H1 (cell line): Measurements from ENCODE around the gene GADD45GIP1. TPM values are rescaled to one million over a fixed set of nuclear protein-coding genes. Genes with fewer than 3 reads are reported as not detected.

Experiments
- CTCF ChIA-PET: fragments of 300-600 bp; sonication (Branson Sonifier 250); formaldehyde crosslinking; loops from one replicate; lab custom pipeline; 2021; ENCODE audit not compliant: partially characterized antibody; lab: Charles Lee
- POLR2A ChIA-PET: fragments of 300-600 bp; sonication (Branson Sonifier 250); formaldehyde crosslinking; loops from one replicate; lab custom pipeline; 2021; ENCODE audit warnings: inconsistent platforms; ENCODE audit not compliant: partially characterized antibody; lab: Charles Lee
- DNase-seq, 2 experiments: peaks; one replicate each; pipeline versions ENCODE4 v3.0.0 to v3.0.0-alpha.2; 2010 to 2022; ENCODE audit warnings: low spot score in 2 of 2, low read depth in 1 of 2, mixed read lengths in 1 of 2
- FAIRE-seq: peaks from 2 replicates; lab custom pipeline; 2011; peaks lifted over from hg19 to GRCh38; lab: Jason Lieb, UNC
- H2AFZ ChIP-seq: 2 replicates; pipeline ENCODE4 v1.8.1; 2012; ENCODE audit warnings: low read length, inconsistent platforms
- H2AK5ac ChIP-seq: 2 replicates; pipeline ENCODE4 v1.6.1; 2013; ENCODE audit warnings: low read depth, low read length
- H2BK120ac ChIP-seq: replicated peaks from 2 replicates; pipeline ENCODE3; 2013; ENCODE audit warnings: low read depth, low read length, inconsistent platforms
- H2BK12ac ChIP-seq: 2 replicates; pipeline ENCODE4 v1.6.1; 2013; ENCODE audit warnings: low read depth, low read length
- H2BK15ac ChIP-seq: 2 replicates; pipeline ENCODE4 v1.6.1; 2013; ENCODE audit warnings: low read length
- H2BK20ac ChIP-seq: 2 replicates; pipeline ENCODE4 v1.6.1; 2013; ENCODE audit warnings: low read length
- H2BK5ac ChIP-seq: 2 replicates; pipeline ENCODE4 v1.6.1; 2013; ENCODE audit warnings: low read depth, low read length
- H3K14ac ChIP-seq: 2 replicates; pipeline ENCODE4 v1.6.1; 2013; ENCODE audit warnings: inconsistent platforms; ENCODE audit not compliant: insufficient read length
- H3K18ac ChIP-seq: 2 replicates; pipeline ENCODE4 v1.6.1; 2013; ENCODE audit warnings: low read length; ENCODE audit errors: extremely low read depth
- H3K23ac ChIP-seq: 2 replicates; pipeline ENCODE4 v1.6.1; 2013; ENCODE audit warnings: inconsistent platforms; ENCODE audit not compliant: insufficient read length
- H3K23me2 ChIP-seq: 2 replicates; pipeline ENCODE4 v1.6.1; 2013; ENCODE audit warnings: low read depth, low read length
- H3K27ac ChIP-seq: 2 replicates; pipeline ENCODE4 v1.6.1; 2011; ENCODE audit warnings: low read depth, low read length, inconsistent platforms
- H3K27me3 ChIP-seq, 4 experiments: replicated peaks in 1 of 4; 1 replicate in 1 of 4; 2 replicates in 3 of 4; pipeline versions ENCODE4 v1.6.1 to v1.8.1; 2011 to 2013; ENCODE audit warnings: low read length in 3 of 4, mild to moderate bottlenecking in 3 of 4, inconsistent platforms in 2 of 4, mixed read lengths in 2 of 4, moderate library complexity in 1 of 4; ENCODE audit not compliant: control insufficient read depth in 3 of 4, insufficient read depth in 3 of 4; ENCODE audit errors: extremely low read depth in 1 of 4
- H3K36me3 ChIP-seq, 4 experiments: 2 replicates each; pipeline versions ENCODE4 v1.6.1 to v1.8.1; 2011 to 2013; ENCODE audit warnings: mild to moderate bottlenecking in 4 of 4, low read length in 3 of 4, moderate library complexity in 2 of 4, control low read depth in 1 of 4, inconsistent platforms in 1 of 4; ENCODE audit not compliant: insufficient read depth in 4 of 4, control insufficient read depth in 2 of 4
- H3K4ac ChIP-seq: replicated peaks from 2 replicates; pipeline ENCODE3; 2013; ENCODE audit warnings: low read length, low read depth, mixed read lengths, inconsistent platforms; ENCODE audit not compliant: insufficient read length
- H3K4me1 ChIP-seq, 4 experiments: replicated peaks in 1 of 4; 1 replicate in 1 of 4; 2 replicates in 3 of 4; pipeline versions ENCODE4 v1.6.1 to v1.8.1; 2011 to 2013; ENCODE audit warnings: low read length in 3 of 4, inconsistent platforms in 2 of 4, mixed read lengths in 1 of 4; ENCODE audit not compliant: insufficient read depth in 4 of 4, control insufficient read depth in 3 of 4
- H3K4me2 ChIP-seq, 2 experiments: 2 replicates each; pipeline versions ENCODE4 v1.6.1 to v1.8.1; 2011 to 2013; ENCODE audit warnings: low read depth in 2 of 2, low read length in 2 of 2, control low read depth in 1 of 2, inconsistent platforms in 1 of 2, mild to moderate bottlenecking in 1 of 2; ENCODE audit not compliant: insufficient read depth in 1 of 2
- H3K4me3 ChIP-seq, 4 experiments: fragments of 200-600, 300-600 bp in 1 of 4; sonication (generic), shearing (Covaris generic), sonication (Bioruptor Twin) in 1 of 4; 2 replicates each; pipeline versions ENCODE4 v1.5.1 to v1.8.1; 2011 to 2016; ENCODE audit warnings: low read length in 4 of 4, low read depth in 3 of 4, control low read depth in 2 of 4, inconsistent platforms in 2 of 4, mild to moderate bottlenecking in 2 of 4, mixed read lengths in 1 of 4, moderate library complexity in 1 of 4; ENCODE audit not compliant: insufficient read depth in 2 of 4; ENCODE audit errors: extremely low read depth in 1 of 4
- H3K56ac ChIP-seq: replicated peaks from 2 replicates; pipeline ENCODE3; 2013; ENCODE audit warnings: low read depth, mild to moderate bottlenecking, mixed read lengths, low read length, inconsistent platforms; ENCODE audit not compliant: insufficient read length
- H3K79me1 ChIP-seq: 2 replicates; pipeline ENCODE4 v1.6.1; 2013; ENCODE audit warnings: low read depth, low read length, control low read depth
- H3K79me2 ChIP-seq, 2 experiments: 2 replicates each; pipeline versions ENCODE4 v1.6.1 to v1.8.1; 2012 to 2013; ENCODE audit warnings: low read length in 2 of 2, mild to moderate bottlenecking in 2 of 2, inconsistent platforms in 1 of 2; ENCODE audit not compliant: insufficient read depth in 2 of 2, control insufficient read depth in 1 of 2
- H3K9ac ChIP-seq, 4 experiments: replicated peaks in 1 of 4; 1 replicate in 1 of 4; 2 replicates in 3 of 4; pipeline versions ENCODE4 v1.6.1 to v1.8.1; 2011 to 2013; ENCODE audit warnings: low read depth in 3 of 4, low read length in 3 of 4, control low read depth in 2 of 4, mild to moderate bottlenecking in 2 of 4, moderate library complexity in 2 of 4, inconsistent platforms in 1 of 4; ENCODE audit errors: extremely low read depth in 1 of 4
- H3K9me3 ChIP-seq, 2 experiments: 2 replicates each; pipeline versions ENCODE4 v1.6.1 to v1.8.1; 2012 to 2013; ENCODE audit warnings: mild to moderate bottlenecking in 2 of 2, moderate library complexity in 2 of 2, control low read depth in 1 of 2, inconsistent platforms in 1 of 2, low read depth in 1 of 2, low read length in 1 of 2, mixed read lengths in 1 of 2; ENCODE audit not compliant: insufficient read depth in 2 of 2
- H4K20me1 ChIP-seq, 2 experiments: replicated peaks in 1 of 2; 2 replicates each; pipeline versions ENCODE3 to v1.8.1; 2011 to 2013; ENCODE audit warnings: inconsistent platforms in 2 of 2, low read length in 2 of 2, mild to moderate bottlenecking in 1 of 2; ENCODE audit not compliant: insufficient read depth in 2 of 2, control insufficient read depth in 1 of 2
- H4K5ac ChIP-seq: 2 replicates; pipeline ENCODE4 v1.6.1; 2013; ENCODE audit warnings: low read length, low read depth, mixed read lengths, inconsistent platforms; ENCODE audit not compliant: insufficient read length
- H4K8ac ChIP-seq: 2 replicates; pipeline ENCODE4 v1.8.0; 2013; ENCODE audit warnings: mild to moderate bottlenecking, moderate library complexity, low read length, inconsistent platforms; ENCODE audit not compliant: insufficient read depth; ENCODE audit errors: extremely low read depth
- H4K91ac ChIP-seq: replicated peaks from 2 replicates; pipeline ENCODE3; 2013; ENCODE audit warnings: low read length, mixed read lengths, inconsistent platforms; ENCODE audit not compliant: insufficient read length
- EGR1 ChIP-seq: IDR thresholded peaks from 2 replicates; pipeline ENCODE4 v1.6.1; 2011; ENCODE audit warnings: low read depth, low read length, borderline replicate concordance
- EP300 ChIP-seq, 2 experiments: IDR thresholded peaks; 1 replicate in 1 of 2; 2 replicates in 1 of 2; pipeline ENCODE4 v1.6.1; 2011 to 2012; ENCODE audit warnings: low read depth in 2 of 2, low read length in 2 of 2, mild to moderate bottlenecking in 2 of 2, borderline replicate concordance in 1 of 2, inconsistent platforms in 1 of 2, moderate library complexity in 1 of 2
- KDM5A ChIP-seq: fragments of 200-600 bp; IDR thresholded peaks from 2 replicates; pipeline ENCODE4 v1.7.1; 2012; ENCODE audit warnings: mild to moderate bottlenecking, low read length, inconsistent platforms, mixed read lengths
- MAFK ChIP-seq: IDR thresholded peaks from 2 replicates; pipeline ENCODE4 v1.6.1; 2012; ENCODE audit warnings: low read depth, mild to moderate bottlenecking, improper control_type of control experiment, low read length
- POLR2A ChIP-seq, 2 experiments: IDR thresholded peaks; 1 replicate in 1 of 2; 2 replicates in 1 of 2; pipeline ENCODE4 v1.6.1; 2011; ENCODE audit warnings: low read depth in 2 of 2, low read length in 2 of 2, mild to moderate bottlenecking in 2 of 2; ENCODE audit errors: control extremely low read depth in 1 of 2
- POLR2AphosphoS5 ChIP-seq: IDR thresholded peaks from 2 replicates; pipeline ENCODE4 v1.6.1; 2011; ENCODE audit warnings: low read depth, low read length
- SAP30 ChIP-seq: fragments of 300-600 bp; sonication (generic); IDR thresholded peaks from 2 replicates; pipeline ENCODE4 v1.7.1; 2012; ENCODE audit warnings: low read length, moderate library complexity, mild to moderate bottlenecking, inconsistent platforms; ENCODE audit not compliant: insufficient read depth, insufficient replicate concordance
- SIRT6 ChIP-seq: IDR thresholded peaks from one replicate; pipeline ENCODE4 v1.7.1; 2012; ENCODE audit warnings: low read length, inconsistent platforms
- TAF7 ChIP-seq: optimal IDR thresholded peaks from 2 replicates; pipeline ENCODE3; 2011; ENCODE audit warnings: low read depth, mild to moderate bottlenecking, inconsistent platforms, low read length, moderate library complexity, borderline replicate concordance
- TCF12 ChIP-seq: IDR thresholded peaks from 2 replicates; pipeline ENCODE4 v1.6.1; 2011; ENCODE audit warnings: low read depth, mild to moderate bottlenecking, low read length
- YY1 ChIP-seq: IDR thresholded peaks from 2 replicates; pipeline ENCODE4 v1.6.1; 2011; ENCODE audit warnings: low read depth, mild to moderate bottlenecking, low read length
- WGBS, 2 experiments: shearing (Covaris generic) in 1 of 2; methylation state at CpG; one replicate each; pipeline versions ENCODE4 v1.1.6 to v1.1.7; 2013 to 2015; ENCODE audit warnings: low lambda C conversion rate in 2 of 2, mixed read lengths in 2 of 2, inconsistent platforms in 1 of 2, low coverage in 1 of 2, missing lambda C conversion rate in 1 of 2; ENCODE audit not compliant: insufficient replicate concordance in 2 of 2, insufficient coverage in 1 of 2, insufficient read length in 1 of 2; ENCODE audit errors: extremely low coverage in 1 of 2, missing lambda C conversion rate in 1 of 2; 5-methylcytosine and 5-hydroxymethylcytosine counted together
- polyA plus RNA-seq, 7 experiments: library from polyadenylated mRNA; depleted of rRNA in 3 of 7; stranded (reverse) in 5 of 7; unstranded in 2 of 7; fragments of >200 nt in 5 of 7; fragments of 200-250 nt in 2 of 7; gene quantifications; 1 replicate in 5 of 7; 2 replicates in 1 of 7; 4 replicates in 1 of 7; pipeline versions ENCODE4 v1.2.1 to v1.2.3, GENCODE V29; 2011 to 2013; ENCODE audit warnings: missing spikeins in 2 of 7, mixed read lengths in 2 of 7
- total RNA-seq: library from RNA; stranded (reverse); fragmentation: NEBNext Ultra II Directional; extraction: Animal tissue kit (Norgen Biotek cat#: 25700); gene quantifications from 2 replicates; pipeline ENCODE4 v1.2.1, GENCODE V29; 2021
- TF ChIP-seq, protein P1 (sequence below): IDR thresholded peaks from 2 replicates; pipeline ENCODE4 v1.6.1; 2012; ENCODE audit warnings: inconsistent platforms

The GADD45GIP1 gene
- total and polyA plus RNA-seq, 2 of the 8 experiments (the other 6 are each of a cell fraction or from before 2014, with no cell fraction given) = 42.2 to 42.6 TPM

DNA sequence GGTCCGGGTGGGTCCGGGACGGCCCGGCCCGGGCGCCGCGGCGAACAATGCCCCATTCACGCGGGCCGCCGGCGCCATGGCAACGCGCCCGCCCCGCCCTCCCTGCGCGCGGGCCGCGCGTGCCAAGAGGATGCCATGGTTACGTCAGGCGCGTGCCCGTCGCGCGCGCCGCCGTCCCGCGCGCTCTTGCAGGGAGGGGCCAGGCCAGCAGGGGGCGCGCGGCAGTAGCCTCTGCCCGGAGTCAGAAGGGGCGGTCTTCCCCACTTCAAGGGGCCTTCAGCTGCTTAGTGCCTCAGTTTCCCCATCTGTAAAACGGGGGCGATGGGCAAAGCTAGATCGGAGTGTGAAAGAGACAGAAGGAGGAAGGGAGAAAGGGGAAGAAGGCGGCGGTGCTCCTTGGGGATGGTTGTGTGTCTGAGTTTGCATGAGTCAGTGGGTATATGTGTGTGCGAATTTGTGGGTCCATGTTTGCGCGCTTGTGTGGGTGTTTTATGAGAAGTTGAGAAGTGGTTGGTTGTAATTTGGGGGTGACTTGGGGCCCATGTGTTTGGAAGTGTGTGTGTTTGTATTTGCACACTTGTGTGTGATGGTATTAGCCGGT, 26.6 kb upstream of the GADD45GIP1 start:
- peak overlapping the region; percentile 69 for H3K4ac ChIP-seq
- H3K4me1 ChIP-seq = peaks cover 0 to 7% (median 3%) of the 10 kb centered on the region in 4 experiments; a peak in 4 of 7 replicates
- H4K20me1 ChIP-seq = peaks cover 0 to 18% of the 10 kb centered on the region in 2 experiments
- no peak overlapping the region for H3K14ac ChIP-seq
- no peaks in the 10 kb centered on the region for H3K79me1 ChIP-seq
- DNase-seq (peak in 1 of 2 experiments; percentile 97), FAIRE-seq (no peak)
- H4K8ac ChIP-seq = no peak overlapping the region
- POLR2A ChIA-PET = interaction anchor here (0.9 kb wide), 1 partner anchor 17 kb away, joined by 3 read pairs; no protein-coding TSS in a partner anchor
- H3K79me2 ChIP-seq = no peaks in the 10 kb centered on the region
- H3K23ac ChIP-seq = no peak overlapping the region
- CTCF ChIA-PET = interaction anchor here (0.6 to 16.3 kb wide), 17 partner anchors 15 to 702 kb away, joined by 3 to 431 read pairs (median 6); partner anchors contain the start of gene DAND5
- H3K9ac ChIP-seq = no peak overlapping the region; a peak in 1 of 7 replicates
- no peak overlapping the region for H4K91ac ChIP-seq
- H3K18ac ChIP-seq = no peak overlapping the region
- H2AK5ac ChIP-seq = peak overlapping the region; percentile 70; the same call in 1 of the 2 replicates
- H2BK12ac ChIP-seq = peak overlapping the region; percentile 6; the same call in 1 of the 2 replicates
- no peak overlapping the region for H3K56ac ChIP-seq
- no peak overlapping the region for H4K5ac ChIP-seq
- H2AFZ ChIP-seq = no peak overlapping the region
- H2BK120ac ChIP-seq = no peak overlapping the region
- no peak overlapping the region for H3K27ac ChIP-seq
- H3K4me2 ChIP-seq = peak overlapping the region in 1 of 2 experiments; percentile 60; a peak in 3 of 4 replicates
- no peak overlapping the region for H2BK5ac ChIP-seq
- peaks cover 2 to 41% (median 32%) of the 10 kb centered on the region in 4 experiments for H3K27me3 ChIP-seq
- 40 to 100% methylated on average over 2 to 11 of the region's 51 CpGs for WGBS, 2 experiments
- H3K4me3 ChIP-seq = peak overlapping the region in 2 of 4 experiments; percentile 11 to 63; a peak in 3 of 8 replicates
- H2BK15ac ChIP-seq = peak overlapping the region; percentile 97; the same call in 1 of the 2 replicates
- H3K9me3 ChIP-seq = no peaks in the 10 kb centered on the region
- H3K36me3 ChIP-seq = no peaks in the 10 kb centered on the region
- peak overlapping the region; percentile 48; the same call in 1 of the 2 replicates for H2BK20ac ChIP-seq
- H3K23me2 ChIP-seq = peaks cover 13% of the 10 kb centered on the region
- TF ChIP-seq POLR2AphosphoS5 (no peak), EP300 (IDR thresholded peaks at IDR 0.05; ENCODE audit: borderline replicate concordance in 1 of 2, low read depth in 2 of 2, low read length in 2 of 2) (peak in 1 of 2 experiments; percentile 31; a peak in 1 of 3 replicates), TCF12 (no peak), YY1 (0 out of 2 replicates have a peak, but pooled peaks have one; percentile 37), SAP30 (no peak), MAFK (no peak), KDM5A (no peak), TAF7 (no peak), SIRT6 (no peak), POLR2A (IDR thresholded peaks at IDR 0.05; ENCODE audit: control extremely low read depth in 1 of 2, low read depth in 2 of 2, low read length in 2 of 2) (no peak), EGR1 (no peak)
- TF ChIP-seq, protein P1, sequence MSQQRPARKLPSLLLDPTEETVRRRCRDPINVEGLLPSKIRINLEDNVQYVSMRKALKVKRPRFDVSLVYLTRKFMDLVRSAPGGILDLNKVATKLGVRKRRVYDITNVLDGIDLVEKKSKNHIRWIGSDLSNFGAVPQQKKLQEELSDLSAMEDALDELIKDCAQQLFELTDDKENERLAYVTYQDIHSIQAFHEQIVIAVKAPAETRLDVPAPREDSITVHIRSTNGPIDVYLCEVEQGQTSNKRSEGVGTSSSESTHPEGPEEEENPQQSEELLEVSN = peak; percentile 13; the same call in 1 of the 2 replicates
